ENCODE results near the gene VSTM2L. TPM values are rescaled to one million over a fixed set of nuclear protein-coding genes. Genes with fewer than 3 reads are reported as not detected.

The VSTM2L gene
- polyA plus RNA-seq, 1 of the 3 experiments (the other 2 are of a cell fraction), result 5.1 TPM

DNA sequence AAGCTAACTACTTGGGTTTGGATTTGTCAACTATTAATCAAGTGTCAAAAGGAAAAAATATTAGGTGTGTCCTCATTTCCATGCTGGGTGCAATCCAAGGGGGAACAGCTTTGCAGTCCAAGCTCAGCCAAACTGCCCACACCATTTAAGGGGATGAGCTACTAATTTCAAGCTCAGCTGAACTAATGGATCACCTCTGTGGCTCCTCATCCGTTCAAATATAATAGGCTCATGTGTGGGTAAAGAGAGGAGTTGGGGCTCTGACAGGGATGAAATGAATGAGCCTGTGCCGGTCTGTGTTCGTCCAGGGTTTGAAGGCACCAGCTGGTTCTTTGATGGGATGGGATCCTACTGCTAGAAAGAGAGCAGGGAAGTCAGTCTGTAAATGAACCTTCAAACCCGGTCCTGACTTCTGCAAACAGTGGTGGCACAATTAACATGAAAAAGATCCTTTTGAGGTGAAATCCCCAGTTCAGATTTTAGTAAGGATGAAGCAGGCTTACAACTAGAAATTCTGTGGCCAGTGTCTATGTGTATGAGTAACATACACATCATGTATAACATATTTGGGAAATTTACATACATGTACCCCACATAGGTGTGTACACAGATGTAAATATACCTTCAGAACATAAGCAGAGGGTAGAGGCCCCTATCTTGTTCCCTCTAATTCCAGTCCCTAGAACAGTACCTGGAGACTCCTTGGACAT is 88.4 kb downstream of the VSTM2L start:
- Histone ChIP-seq H3K36me3 (replicated peaks in 1 of 2; ENCODE audit: control insufficient read depth in 1 of 2, insufficient read depth in 2 of 2, low read length in 1 of 2) (peaks cover 21 to 38% of the 10 kb centered on the region in 2 experiments), H3K9me2 (no peaks in the 10 kb centered on the region), H3K9ac (no peak overlapping the region), H3K4me3 (ENCODE audit: low read depth in 2 of 2, low read length in 1 of 2) (no peak overlapping the region), H3K4me2 (no peak overlapping the region), H3K27ac (ENCODE audit: low read depth in 2 of 2, low read length in 1 of 2) (peak overlapping the region in 1 of 2 experiments; percentile 91; a peak in 2 of 4 replicates), H3K79me2 (ENCODE audit: insufficient read depth) (no peaks in the 10 kb centered on the region), H3K9me3 (no peaks in the 10 kb centered on the region), H3F3A (replicated peaks; ENCODE audit: insufficient read depth) (no peaks in the 10 kb centered on the region), H3K4me1 (ENCODE audit: control insufficient read depth in 1 of 2, insufficient read depth in 2 of 2, low read depth in 1 of 2, low read length in 1 of 2) (peaks cover 4 to 67% of the 10 kb centered on the region in 2 experiments; a peak in 3 of 4 replicates), H4K20me1 (ENCODE audit: insufficient read depth) (no peaks in the 10 kb centered on the region), H3K27me3 (ENCODE audit: insufficient read depth) (no peaks in the 10 kb centered on the region), H2AFZ (ENCODE audit: low read depth) (no peak overlapping the region)
- ChIA-PET POLR2A (interaction anchor here (0.5 to 1.5 kb wide), 5 partner anchors 19 to 111 kb away, joined by 3 to 4 read pairs (median 3); partner anchors contain the start of genes RPRD1B and TTI1), CTCF (interaction anchor here (0.5 to 5.6 kb wide), 20 partner anchors 11 to 426 kb away, joined by 3 to 65 read pairs (median 4); partner anchors contain the start of genes RPRD1B, TTI1 and VSTM2L)
- DNase-seq, result no peak
- no peak for TF ChIP-seq TEAD4 (IDR thresholded peaks at IDR 0.05; ENCODE audit: borderline replicate concordance, insufficient read depth)
- TF ChIP-seq, protein P1, sequence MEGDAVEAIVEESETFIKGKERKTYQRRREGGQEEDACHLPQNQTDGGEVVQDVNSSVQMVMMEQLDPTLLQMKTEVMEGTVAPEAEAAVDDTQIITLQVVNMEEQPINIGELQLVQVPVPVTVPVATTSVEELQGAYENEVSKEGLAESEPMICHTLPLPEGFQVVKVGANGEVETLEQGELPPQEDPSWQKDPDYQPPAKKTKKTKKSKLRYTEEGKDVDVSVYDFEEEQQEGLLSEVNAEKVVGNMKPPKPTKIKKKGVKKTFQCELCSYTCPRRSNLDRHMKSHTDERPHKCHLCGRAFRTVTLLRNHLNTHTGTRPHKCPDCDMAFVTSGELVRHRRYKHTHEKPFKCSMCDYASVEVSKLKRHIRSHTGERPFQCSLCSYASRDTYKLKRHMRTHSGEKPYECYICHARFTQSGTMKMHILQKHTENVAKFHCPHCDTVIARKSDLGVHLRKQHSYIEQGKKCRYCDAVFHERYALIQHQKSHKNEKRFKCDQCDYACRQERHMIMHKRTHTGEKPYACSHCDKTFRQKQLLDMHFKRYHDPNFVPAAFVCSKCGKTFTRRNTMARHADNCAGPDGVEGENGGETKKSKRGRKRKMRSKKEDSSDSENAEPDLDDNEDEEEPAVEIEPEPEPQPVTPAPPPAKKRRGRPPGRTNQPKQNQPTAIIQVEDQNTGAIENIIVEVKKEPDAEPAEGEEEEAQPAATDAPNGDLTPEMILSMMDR (IDR thresholded peaks at IDR 0.05), result no peak
- no peak for TF ChIP-seq NRF1 (IDR thresholded peaks at IDR 0.05; ENCODE audit: low read depth, low read length)
- 0 out of 2 replicates have a peak, but pooled peaks have one; percentile 7 for TF ChIP-seq FOXJ3 (CRISPR knock-in tag; IDR thresholded peaks at IDR 0.05)
- 81% methylated on average over 4 of the region's 4 CpGs for WGBS (ENCODE audit: low lambda C conversion rate)

GRCh38 chr20:37991908-37992307 is 89.0 kb downstream of the VSTM2L start:
- Histone ChIP-seq H4K20me1 (ENCODE audit: insufficient read depth) (no peaks in the 10 kb centered on the region), H3K27me3 (ENCODE audit: insufficient read depth) (no peaks in the 10 kb centered on the region), H3K9ac (no peak overlapping the region), H3F3A (replicated peaks; ENCODE audit: insufficient read depth) (no peaks in the 10 kb centered on the region), H3K27ac (ENCODE audit: low read depth in 2 of 2, low read length in 1 of 2) (peak overlapping the region in 1 of 2 experiments; percentile 91; a peak in 2 of 4 replicates), H3K4me3 (ENCODE audit: low read depth in 2 of 2, low read length in 1 of 2) (no peak overlapping the region), H3K9me2 (no peaks in the 10 kb centered on the region), H2AFZ (ENCODE audit: low read depth) (no peak overlapping the region), H3K4me2 (no peak overlapping the region), H3K79me2 (ENCODE audit: insufficient read depth) (no peaks in the 10 kb centered on the region), H3K4me1 (ENCODE audit: control insufficient read depth in 1 of 2, insufficient read depth in 2 of 2, low read depth in 1 of 2, low read length in 1 of 2) (peaks cover 4 to 61% of the 10 kb centered on the region in 2 experiments; a peak in 3 of 4 replicates), H3K36me3 (replicated peaks in 1 of 2; ENCODE audit: control insufficient read depth in 1 of 2, insufficient read depth in 2 of 2, low read length in 1 of 2) (peaks cover 22 to 41% of the 10 kb centered on the region in 2 experiments), H3K9me3 (no peaks in the 10 kb centered on the region)
- no peak for DNase-seq
- WGBS (ENCODE audit: low lambda C conversion rate), result 93% methylated on average over 4 of the region's 4 CpGs
- ChIA-PET CTCF (interaction anchor here (1.0 to 5.6 kb wide), 23 partner anchors 10 to 426 kb away, joined by 3 to 65 read pairs (median 4); partner anchors contain the start of genes RPRD1B, TTI1 and VSTM2L), POLR2A (interaction anchor here (0.5 to 1.5 kb wide), 4 partner anchors 18 to 112 kb away, joined by 3 to 4 read pairs (median 4); no protein-coding TSS in a partner anchor)
- TF ChIP-seq JUND (IDR thresholded peaks at IDR 0.05) (no peak), FOXJ3 (CRISPR knock-in tag; IDR thresholded peaks at IDR 0.05) (no peak), POLR2AphosphoS5 (IDR thresholded peaks at IDR 0.05; ENCODE audit: low read depth, low read length) (no peak), MEF2A (IDR thresholded peaks at IDR 0.05; ENCODE audit: borderline replicate concordance, low read depth) (no peak), NFIC (IDR thresholded peaks at IDR 0.05; ENCODE audit: borderline replicate concordance) (no peak), EP300 (IDR thresholded peaks at IDR 0.05; ENCODE audit: borderline replicate concordance in 1 of 2, low read depth in 1 of 2, low read length in 1 of 2) (no peak), MXI1 (IDR thresholded peaks at IDR 0.05; ENCODE audit: low read depth, low read length) (no peak), YY1 (IDR thresholded peaks at IDR 0.05; ENCODE audit: low read depth) (no peak), RFX5 (IDR thresholded peaks at IDR 0.05; ENCODE audit: low read length) (no peak), RAD21 (IDR thresholded peaks at IDR 0.05; ENCODE audit: low read length) (no peak)
- TF ChIP-seq, protein P2, sequence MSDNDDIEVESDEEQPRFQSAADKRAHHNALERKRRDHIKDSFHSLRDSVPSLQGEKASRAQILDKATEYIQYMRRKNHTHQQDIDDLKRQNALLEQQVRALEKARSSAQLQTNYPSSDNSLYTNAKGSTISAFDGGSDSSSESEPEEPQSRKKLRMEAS (IDR thresholded peaks at IDR 0.05; ENCODE audit: low read depth), result no peak
- TF ChIP-seq, protein P3, sequence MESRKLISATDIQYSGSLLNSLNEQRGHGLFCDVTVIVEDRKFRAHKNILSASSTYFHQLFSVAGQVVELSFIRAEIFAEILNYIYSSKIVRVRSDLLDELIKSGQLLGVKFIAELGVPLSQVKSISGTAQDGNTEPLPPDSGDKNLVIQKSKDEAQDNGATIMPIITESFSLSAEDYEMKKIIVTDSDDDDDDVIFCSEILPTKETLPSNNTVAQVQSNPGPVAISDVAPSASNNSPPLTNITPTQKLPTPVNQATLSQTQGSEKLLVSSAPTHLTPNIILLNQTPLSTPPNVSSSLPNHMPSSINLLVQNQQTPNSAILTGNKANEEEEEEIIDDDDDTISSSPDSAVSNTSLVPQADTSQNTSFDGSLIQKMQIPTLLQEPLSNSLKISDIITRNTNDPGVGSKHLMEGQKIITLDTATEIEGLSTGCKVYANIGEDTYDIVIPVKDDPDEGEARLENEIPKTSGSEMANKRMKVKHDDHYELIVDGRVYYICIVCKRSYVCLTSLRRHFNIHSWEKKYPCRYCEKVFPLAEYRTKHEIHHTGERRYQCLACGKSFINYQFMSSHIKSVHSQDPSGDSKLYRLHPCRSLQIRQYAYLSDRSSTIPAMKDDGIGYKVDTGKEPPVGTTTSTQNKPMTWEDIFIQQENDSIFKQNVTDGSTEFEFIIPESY (IDR thresholded peaks at IDR 0.05; ENCODE audit: borderline replicate concordance, low read depth), result no peak

Measured in SK-N-SH (cell line).